Measurements from ENCODE around the gene OTOG.

OTOG gene

GRCh38 chr11:17560281-17561110, 13.4 kb downstream of the OTOG start:
- no peak for DNase-seq (ENCODE audit: low read depth in 2 of 2)

GRCh38 chr11:17561111-17561415, 14.0 kb downstream of the OTOG start:
- DNase-seq (ENCODE audit: low read depth in 2 of 2) = no peak

- no peak for DNase-seq (ENCODE audit: low read depth in 2 of 2)
Observed at GRCh38 chr11:17561526-17561925, 14.5 kb downstream of the OTOG start.

GRCh38 chr11:17563231-17563646, 16.2 kb downstream of the OTOG start:
- no peak for DNase-seq (ENCODE audit: low read depth in 2 of 2)

GRCh38 chr11:17563961-17564686, 17.1 kb downstream of the OTOG start:
- DNase-seq (ENCODE audit: low read depth in 2 of 2) = no peak

- no peak for DNase-seq (ENCODE audit: low read depth in 2 of 2)
Observed at GRCh38 chr11:17564687-17565042, 17.6 kb downstream of the OTOG start.

DNA sequence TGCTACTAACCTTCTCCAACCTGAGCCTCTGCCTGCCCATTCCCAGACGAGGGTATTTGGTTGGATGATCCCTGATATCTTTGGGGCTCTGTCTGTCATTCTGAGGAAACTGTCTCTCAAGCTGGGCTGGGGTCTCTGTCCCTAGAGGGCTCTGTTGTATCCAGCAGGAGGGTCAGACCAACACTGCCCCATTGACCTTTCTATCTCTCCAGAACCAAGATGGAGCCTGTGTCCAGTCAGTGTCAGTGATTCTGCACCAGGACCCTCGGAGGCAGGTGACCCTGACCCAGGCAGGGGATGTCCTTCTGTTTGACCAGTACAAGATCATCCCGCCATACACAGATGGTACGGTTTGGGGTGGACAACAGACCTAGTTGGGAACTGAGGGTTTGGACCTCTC, 21.9 kb downstream of the OTOG start:
- DNase-seq (ENCODE audit: low read depth in 2 of 2) = no peak

GRCh38 chr11:17570034-17570433, 23.0 kb downstream of the OTOG start:
- no peak for DNase-seq (ENCODE audit: low read depth in 2 of 2)

DNA sequence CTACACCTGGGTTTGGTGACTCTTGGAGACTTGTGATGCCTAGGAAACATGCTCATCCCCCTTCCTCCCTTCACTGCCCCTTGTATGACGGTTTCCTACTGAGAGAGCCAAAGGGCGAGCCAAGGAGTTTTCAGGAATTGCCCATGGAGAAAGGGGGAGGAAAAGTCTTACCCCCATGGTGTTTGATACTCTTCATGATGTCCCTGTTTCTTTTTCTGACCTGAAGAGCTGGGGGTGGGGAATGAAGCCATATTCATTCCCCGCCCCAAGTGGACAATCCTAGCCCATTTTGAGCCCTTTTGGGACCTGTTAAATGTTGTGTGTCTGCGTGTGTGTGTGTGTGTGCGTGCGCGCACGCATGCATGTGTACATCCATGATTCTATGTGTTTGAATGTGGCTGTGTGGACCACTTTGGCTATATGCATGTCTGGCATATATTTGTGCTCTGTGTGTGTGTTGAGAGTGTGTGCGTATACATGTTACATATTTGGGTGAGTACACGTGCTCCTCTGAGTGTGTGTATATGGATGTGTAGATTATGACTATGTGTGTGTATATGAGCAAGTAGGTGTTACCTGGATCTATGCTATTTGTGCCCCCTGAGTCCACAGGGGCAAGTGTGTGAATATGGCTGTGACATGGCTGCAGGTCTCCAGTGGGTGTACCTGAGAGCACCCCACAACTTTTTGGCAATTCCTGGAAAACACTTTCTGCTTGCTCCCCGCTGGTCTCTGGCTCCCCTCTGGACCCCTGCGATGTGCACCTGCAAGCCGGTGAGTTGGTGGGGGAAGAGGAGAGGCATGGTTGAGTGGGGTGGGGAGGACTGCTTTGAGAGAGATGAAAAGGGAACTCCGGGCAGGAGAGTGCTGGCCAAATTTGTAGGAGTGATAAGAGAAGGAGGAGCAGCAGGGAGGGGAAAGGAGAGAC, 24.6 kb downstream of the OTOG start:
- DNase-seq (ENCODE audit: low read depth in 2 of 2) = no peak

DNA sequence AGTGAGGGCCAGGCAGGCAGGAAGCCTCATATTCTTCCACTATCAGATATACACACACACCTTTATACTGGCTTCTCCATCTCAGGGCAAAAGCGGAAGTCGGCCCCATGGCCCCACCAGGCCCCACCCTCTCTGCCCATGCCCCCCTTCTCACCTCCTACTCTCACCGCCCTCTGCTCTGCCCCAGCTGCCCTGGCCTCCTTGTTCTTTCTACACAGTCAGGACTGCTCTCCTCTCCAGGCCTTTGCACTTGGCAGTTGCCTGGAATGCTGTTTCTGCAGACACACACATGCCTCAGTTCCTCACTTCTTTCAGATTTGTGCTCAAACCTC, 25.3 kb downstream of the OTOG start:
- no peak for DNase-seq (ENCODE audit: low read depth in 2 of 2)

GRCh38 chr11:17572791-17573460, 25.9 kb downstream of the OTOG start:
- no peak for DNase-seq (ENCODE audit: low read depth in 2 of 2)

- no peak for DNase-seq (ENCODE audit: low read depth in 2 of 2)
Observed at GRCh38 chr11:17573526-17573925, 26.5 kb downstream of the OTOG start.

DNA sequence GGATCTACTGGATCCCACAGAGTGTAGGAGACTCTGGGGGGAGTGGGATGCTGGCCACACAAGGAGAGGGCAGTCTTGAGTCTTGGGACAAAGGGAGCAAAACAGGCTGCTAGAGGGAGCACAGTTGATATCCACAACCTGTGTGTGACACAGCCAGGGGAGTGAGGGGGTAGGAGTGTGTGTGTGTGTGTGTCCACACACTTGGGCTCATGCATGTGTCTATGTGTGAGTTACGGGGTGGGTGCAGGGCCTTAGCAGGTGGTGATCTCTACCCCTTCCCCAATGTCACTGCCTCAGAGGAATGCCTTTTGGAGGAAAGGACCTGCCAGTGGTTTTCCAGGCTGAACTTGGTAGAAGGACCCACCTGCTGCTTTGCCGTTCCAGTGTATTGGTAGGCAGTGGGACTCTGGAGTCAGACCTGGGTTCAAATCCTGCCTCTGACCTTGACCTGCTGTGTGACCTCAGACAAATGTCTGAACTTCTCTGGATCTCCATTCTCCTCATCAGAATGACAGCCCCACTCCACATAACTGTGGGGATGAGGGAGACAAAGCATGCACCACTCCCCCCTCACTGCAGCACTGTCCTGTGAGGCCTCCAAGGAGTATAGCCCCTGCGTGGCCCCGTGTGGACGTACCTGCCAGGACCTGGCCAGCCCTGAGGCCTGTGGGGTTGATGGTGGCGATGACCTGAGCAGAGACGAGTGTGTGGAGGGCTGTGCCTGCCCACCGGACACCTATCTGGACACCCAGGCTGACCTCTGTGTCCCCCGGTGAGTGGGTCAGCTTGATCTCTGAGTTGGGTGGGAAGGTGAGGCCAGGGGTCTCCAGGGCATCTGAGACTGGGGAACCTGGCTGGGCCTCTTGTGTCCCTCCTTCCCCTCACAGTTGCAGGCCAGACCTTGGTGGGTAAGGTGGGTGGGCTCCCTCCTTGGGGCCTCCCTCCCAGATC, 27.4 kb downstream of the OTOG start:
- no peak for DNase-seq (ENCODE audit: low read depth in 2 of 2)

DNA sequence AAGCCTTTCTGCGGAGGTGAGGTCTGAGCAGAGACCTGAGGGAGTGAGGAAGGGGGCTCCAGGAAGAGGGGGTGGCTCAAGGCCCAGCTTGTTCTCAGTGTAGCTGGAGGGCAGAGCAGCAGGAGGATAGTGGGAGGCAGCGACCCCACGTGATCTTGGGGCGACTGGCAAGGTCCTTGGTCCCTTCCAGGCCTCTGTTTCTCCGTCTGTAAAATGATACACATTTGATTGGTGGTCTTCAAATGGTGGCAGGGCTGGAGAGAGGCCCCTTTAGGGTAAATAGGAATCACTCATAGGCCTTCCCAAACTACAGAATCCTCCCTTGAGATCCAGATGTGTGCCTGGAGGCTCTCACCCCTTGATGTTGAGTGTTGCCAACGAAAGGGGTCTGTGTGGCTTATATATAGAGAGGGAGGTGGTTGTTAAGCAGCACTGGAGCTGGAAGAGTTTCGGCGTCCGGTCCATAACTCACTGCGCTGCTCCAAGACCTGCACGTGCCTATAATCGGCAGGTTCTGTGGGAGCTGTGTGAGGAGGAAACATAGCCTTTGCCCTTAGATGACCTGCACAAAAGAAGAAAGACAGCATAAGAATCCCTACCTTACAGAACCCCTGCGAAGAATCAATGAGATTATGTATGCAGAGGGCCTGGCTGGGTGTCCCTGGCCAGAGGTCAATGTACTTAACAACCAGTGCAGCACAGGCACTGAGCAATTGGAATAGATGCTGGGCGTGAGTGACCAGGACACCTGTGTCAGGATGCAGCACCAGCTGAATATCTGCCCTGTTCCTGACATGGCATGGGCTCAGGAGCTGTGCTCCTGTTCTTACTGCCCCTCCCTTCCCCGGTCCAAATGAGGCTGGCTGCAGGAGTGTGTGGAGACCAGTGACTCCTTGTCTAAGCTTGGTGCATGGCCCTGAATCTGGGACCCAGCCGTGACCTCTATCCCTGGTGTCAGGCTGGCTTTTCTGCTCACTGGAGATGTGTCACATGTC, 28.7 kb downstream of the OTOG start:
- DNase-seq (ENCODE audit: low read depth in 2 of 2) = no peak

- DNase-seq (ENCODE audit: low read depth in 2 of 2) = no peak
Observed at GRCh38 chr11:17578296-17578695, 31.2 kb downstream of the OTOG start.

GRCh38 chr11:17578958-17579357, 31.9 kb downstream of the OTOG start:
- no peak for DNase-seq (ENCODE audit: low read depth in 2 of 2)

DNA sequence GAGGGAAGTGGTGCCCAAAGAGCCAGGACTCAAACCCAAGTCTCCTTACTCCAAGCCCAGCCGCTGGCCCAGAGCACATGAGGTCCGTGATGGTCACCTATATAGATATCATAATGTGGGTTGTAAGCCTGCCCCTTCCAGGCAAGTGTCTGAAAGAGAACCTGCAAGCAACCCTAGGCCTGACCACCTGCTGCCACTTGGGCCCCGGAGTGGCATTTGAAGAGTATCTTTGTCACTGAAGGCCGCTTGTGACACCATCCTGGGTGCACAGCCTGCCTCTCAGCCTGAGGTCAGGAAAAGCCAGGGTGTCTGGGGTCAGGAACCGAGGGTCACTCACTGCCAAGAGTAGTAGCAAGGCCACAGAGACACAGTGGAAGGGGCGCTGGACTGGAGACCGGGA, 32.4 kb downstream of the OTOG start:
- no peak for DNase-seq (ENCODE audit: low read depth in 2 of 2)

- DNase-seq (ENCODE audit: low read depth in 2 of 2) = no peak
Observed at GRCh38 chr11:17580271-17580670, 33.2 kb downstream of the OTOG start.

- no peak for DNase-seq (ENCODE audit: low read depth in 2 of 2)
Observed at GRCh38 chr11:17581036-17581731, 34.1 kb downstream of the OTOG start.

Measured in stimulated activated CD8-positive, alpha-beta memory T cell treated with anti-CD3 and anti-CD28 coated beads, Interleukin-15, amount 100 ng/mL, for 4 hours (primary cell).